GM23248 (cell line): ENCODE results near the gene CDH7.

Experiments used
- EZH2 ChIP-seq: fragments of 200-600 bp; sonication (generic); IDR thresholded peaks from 2 replicates; pipeline ENCODE4 v1.6.1; 2018; ENCODE audit warnings: antibody characterized with exemption, mild to moderate bottlenecking; ENCODE audit not compliant: insufficient read depth, poor library complexity, severe bottlenecking
- EZH2phosphoT487 ChIP-seq: fragments of 200-600 bp; sonication (generic); IDR thresholded peaks from 2 replicates; pipeline ENCODE4 v1.6.1; 2018; ENCODE audit warnings: antibody characterized with exemption, moderate library complexity, mild to moderate bottlenecking, low read depth; ENCODE audit not compliant: insufficient read depth

DNA sequence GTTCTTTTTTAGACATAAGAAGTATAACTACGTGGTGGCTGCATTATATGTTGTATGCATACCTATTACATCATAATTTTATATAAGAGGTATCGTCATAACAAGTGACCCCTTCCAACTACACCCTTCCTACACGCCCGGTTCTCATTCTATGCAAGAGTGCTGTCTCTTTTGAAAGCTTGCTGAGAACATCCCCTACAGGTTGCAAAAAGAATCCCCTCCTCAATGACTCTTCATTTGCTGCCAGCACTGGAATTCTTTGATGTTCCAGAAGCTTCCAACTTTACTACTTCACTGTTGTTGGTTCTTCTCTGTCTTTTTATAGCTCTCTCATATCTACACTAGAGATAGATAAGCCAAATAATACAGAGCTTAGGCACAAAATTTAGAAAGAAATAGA, 66.4 kb downstream of the CDH7 start:
- TF ChIP-seq EZH2 (no peak), EZH2phosphoT487 (no peak)
